MCF 10A (cell line): Measurements from ENCODE around the gene INIP. TPM values are rescaled to one million over a fixed set of nuclear protein-coding genes. Genes with fewer than 3 reads are reported as not detected.

Experiments used
- BruUV-seq: library from RNA; stranded (reverse); fragments of 400-500 nt; replicated peaks from 2 replicates; lab custom pipeline; 2021; lab: Mats Ljungman, UMichigan
- CTCF ChIA-PET: fragments of 300-600 bp; sonication (Branson Sonifier 250); formaldehyde crosslinking; extraction: SDS; loops from one replicate; lab custom pipeline; 2021; ENCODE audit warnings: antibody characterized with exemption, inconsistent platforms; lab: Yijun Ruan, JAX
- POLR2A ChIA-PET: fragments of 300-600, 350-650 bp; sonication (Branson Sonifier 250); formaldehyde crosslinking; extraction: SDS; loops from one replicate; lab custom pipeline; 2020; ENCODE audit warnings: antibody characterized with exemption, inconsistent platforms; lab: Yijun Ruan, JAX
- DNase-seq: peaks from one replicate; pipeline ENCODE4 v3.0.0-alpha.2; 2018; ENCODE audit not compliant: unreplicated experiment
- H3K27ac Mint-ChIP-seq: one replicate; pipeline ENCODE4 v1.8.0; 2022; ENCODE audit warnings: mild to moderate bottlenecking, low read depth, mixed read lengths; ENCODE audit not compliant: unreplicated experiment
- H3K27me3 Mint-ChIP-seq: one replicate; pipeline ENCODE4 v1.8.0; 2022; ENCODE audit warnings: mixed read lengths; ENCODE audit not compliant: insufficient read depth, unreplicated experiment
- H3K36me3 Mint-ChIP-seq: one replicate; pipeline ENCODE4 v1.8.0; 2022; ENCODE audit warnings: mild to moderate bottlenecking, moderate library complexity, mixed read lengths; ENCODE audit not compliant: insufficient read depth, unreplicated experiment
- H3K4me1 Mint-ChIP-seq: one replicate; pipeline ENCODE4 v1.8.0; 2022; ENCODE audit warnings: mixed read lengths; ENCODE audit not compliant: insufficient read depth, unreplicated experiment
- H3K4me3 Mint-ChIP-seq: one replicate; pipeline ENCODE4 v1.8.0; 2022; ENCODE audit warnings: mild to moderate bottlenecking, moderate library complexity, mixed read lengths; ENCODE audit not compliant: unreplicated experiment
- H3K9me3 Mint-ChIP-seq: one replicate; pipeline ENCODE4 v1.8.0; 2022; ENCODE audit warnings: mixed read lengths; ENCODE audit not compliant: unreplicated experiment
- CTCF ChIP-seq: fragments of 200-600 bp; IDR thresholded peaks from one replicate; pipeline ENCODE4 v1.8.0; 2022; ENCODE audit warnings: antibody characterized with exemption, mild to moderate bottlenecking; ENCODE audit not compliant: unreplicated experiment
- intact Hi-C: fragments of 100-400 bp; cut with micrococcal nuclease; formaldehyde crosslinking; loops from 2 replicates; pipeline ENCODE4 v1.14.1; 2022
- total RNA-seq: library from RNA; stranded (reverse); gene quantifications from 2 replicates; pipeline ENCODE4 v1.2.3, GENCODE V29; 2022

The INIP gene
- total RNA-seq, 1 experiment from 2014 or later = 28.0 TPM

- no peaks in the 10 kb centered on the region for H3K4me1 Mint-ChIP-seq
- DNase-seq = peak; percentile 31
- H3K4me3 Mint-ChIP-seq = no peak overlapping the region
- H3K27ac Mint-ChIP-seq = no peak overlapping the region
- BruUV-seq = no TSS peak
- H3K36me3 Mint-ChIP-seq = no peaks in the 10 kb centered on the region
- ChIA-PET POLR2A (interaction anchor here (0.6 kb wide), 1 partner anchor 134 kb away, joined by 3 read pairs; no protein-coding TSS in a partner anchor), CTCF (interaction anchor here (0.6 to 2.8 kb wide), 6 partner anchors 10 to 553 kb away, joined by 3 to 10 read pairs (median 6); no protein-coding TSS in a partner anchor)
- H3K27me3 Mint-ChIP-seq = no peaks in the 10 kb centered on the region
- intact Hi-C loops = loop anchor here (1.0 to 10.0 kb wide), 4 partner anchors 177 to 552 kb away; no protein-coding TSS in a partner anchor
- no peaks in the 10 kb centered on the region for H3K9me3 Mint-ChIP-seq
- peak; percentile 36 for TF ChIP-seq CTCF
Observed at GRCh38 chr9:112665347-112665746, 52.6 kb downstream of the INIP start.

GRCh38 chr9:112664531-112664930 lies 53.4 kb downstream of the INIP start:
- Mint-ChIP-seq H3K9me3 (no peaks in the 10 kb centered on the region), H3K36me3 (no peaks in the 10 kb centered on the region), H3K4me3 (no peak overlapping the region), H3K27me3 (no peaks in the 10 kb centered on the region), H3K27ac (no peak overlapping the region), H3K4me1 (no peaks in the 10 kb centered on the region)
- no peak for TF ChIP-seq CTCF
- ChIA-PET POLR2A (interaction anchor here (1.8 kb wide), 1 partner anchor 285 kb away, joined by 7 read pairs; the partner anchor contains the start of gene HSDL2), CTCF (interaction anchor here (0.6 to 2.4 kb wide), 6 partner anchors 146 to 552 kb away, joined by 3 to 7 read pairs (median 5); no protein-coding TSS in a partner anchor)
- intact Hi-C loops = loop anchor here (2.0 to 10.0 kb wide), 2 partner anchors 176 to 290 kb away; no protein-coding TSS in a partner anchor
- no TSS peak for BruUV-seq
- DNase-seq = no peak

GRCh38 chr9:112663681-112664080 lies 54.2 kb downstream of the INIP start:
- Mint-ChIP-seq H3K27me3 (no peaks in the 10 kb centered on the region), H3K4me1 (no peaks in the 10 kb centered on the region), H3K4me3 (no peak overlapping the region), H3K27ac (no peak overlapping the region), H3K36me3 (no peaks in the 10 kb centered on the region), H3K9me3 (no peaks in the 10 kb centered on the region)
- intact Hi-C loops = loop anchor here (2.0 to 10.0 kb wide), 2 partner anchors 175 to 289 kb away; no protein-coding TSS in a partner anchor
- ChIA-PET POLR2A (interaction anchor here (0.6 to 1.8 kb wide), 4 partner anchors 9 to 284 kb away, joined by 3 to 7 read pairs (median 3); partner anchors contain the start of gene HSDL2), CTCF (interaction anchor here (0.5 to 2.0 kb wide), 6 partner anchors 19 to 377 kb away, joined by 3 to 6 read pairs (median 4); no protein-coding TSS in a partner anchor)
- BruUV-seq = no TSS peak
- no peak for DNase-seq
- no peak for TF ChIP-seq CTCF

GRCh38 chr9:112659906-112660305 lies 58.0 kb downstream of the INIP start:
- H3K27ac Mint-ChIP-seq = no peak overlapping the region
- BruUV-seq = no TSS peak
- H3K27me3 Mint-ChIP-seq = no peaks in the 10 kb centered on the region
- H3K4me3 Mint-ChIP-seq = no peak overlapping the region
- no peaks in the 10 kb centered on the region for H3K9me3 Mint-ChIP-seq
- intact Hi-C loops = loop anchor here (10.0 kb wide), 1 partner anchor 285 kb away; no protein-coding TSS in a partner anchor
- CTCF ChIA-PET = interaction anchor here (1.1 kb wide), 1 partner anchor 249 kb away, joined by 5 read pairs; no protein-coding TSS in a partner anchor
- H3K36me3 Mint-ChIP-seq = no peaks in the 10 kb centered on the region
- H3K4me1 Mint-ChIP-seq = no peaks in the 10 kb centered on the region
- no peak for DNase-seq
- TF ChIP-seq CTCF = no peak
- POLR2A ChIA-PET = no interaction called here
